Mammary epithelial cell (primary cell): ENCODE measurements around the gene SIGLEC8.
"Not testable (repeated sequence)": the region's sequence is repeated elsewhere in the genome, so short reads cannot be mapped to it uniquely, and the experiment has no call there.

Experiments
- CTCF ChIP-seq, 2 donors: IDR thresholded peaks in 1 of 2; conservative IDR thresholded peaks in 1 of 2; 2 replicates each; pipeline ENCODE4 v1.5.1; 2011 to 2012; ENCODE audit warnings: inconsistent platforms in 2 of 2, low read length in 2 of 2, mild to moderate bottlenecking in 2 of 2, control low read depth in 1 of 2, low read depth in 1 of 2; ENCODE audit not compliant: insufficient read depth in 1 of 2; ENCODE audit errors: extremely low read depth in 1 of 2
- EZH2 ChIP-seq: IDR thresholded peaks from 2 replicates; pipeline ENCODE4 v1.6.1; 2012; ENCODE audit warnings: low read length, inconsistent platforms, borderline replicate concordance

GRCh38 chr19:51463976-51464581 lies 5.8 kb upstream of the SIGLEC8 start:
- not testable (repeated sequence) for TF ChIP-seq CTCF (conservative IDR thresholded peaks at IDR 0.05 in 1 of 2, IDR thresholded peaks at IDR 0.05 in 1 of 2; ENCODE audit: extremely low read depth in 1 of 2, insufficient read depth in 1 of 2, low read depth in 1 of 2, low read length in 2 of 2); EZH2
